ENCODE data around the gene GNAZ.

DNA sequence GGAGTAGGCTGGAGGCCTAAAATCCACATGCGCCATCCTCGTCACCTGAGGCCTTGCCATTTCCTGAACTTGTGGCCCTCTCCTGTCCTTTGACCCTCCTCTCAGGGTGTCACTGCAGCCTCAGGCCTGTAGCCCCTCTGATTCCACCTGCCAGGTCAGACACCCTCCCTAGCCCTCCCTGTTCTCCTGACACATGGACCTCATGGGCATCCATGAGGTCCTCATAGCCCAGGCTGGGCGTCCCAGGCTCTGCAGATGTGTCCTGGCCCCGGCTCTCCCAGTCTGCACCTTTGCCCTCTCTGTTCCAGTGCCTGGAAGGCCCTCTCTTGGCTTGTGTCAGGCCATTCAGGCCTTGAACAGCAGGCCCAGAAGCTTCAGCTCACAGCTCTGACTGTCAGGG is 90.7 kb downstream of the GNAZ start:
- TF ChIP-seq EZH2 (IDR thresholded peaks at IDR 0.05; ENCODE audit: insufficient read depth, low read length) = no peak
- TF ChIP-seq, protein P1, sequence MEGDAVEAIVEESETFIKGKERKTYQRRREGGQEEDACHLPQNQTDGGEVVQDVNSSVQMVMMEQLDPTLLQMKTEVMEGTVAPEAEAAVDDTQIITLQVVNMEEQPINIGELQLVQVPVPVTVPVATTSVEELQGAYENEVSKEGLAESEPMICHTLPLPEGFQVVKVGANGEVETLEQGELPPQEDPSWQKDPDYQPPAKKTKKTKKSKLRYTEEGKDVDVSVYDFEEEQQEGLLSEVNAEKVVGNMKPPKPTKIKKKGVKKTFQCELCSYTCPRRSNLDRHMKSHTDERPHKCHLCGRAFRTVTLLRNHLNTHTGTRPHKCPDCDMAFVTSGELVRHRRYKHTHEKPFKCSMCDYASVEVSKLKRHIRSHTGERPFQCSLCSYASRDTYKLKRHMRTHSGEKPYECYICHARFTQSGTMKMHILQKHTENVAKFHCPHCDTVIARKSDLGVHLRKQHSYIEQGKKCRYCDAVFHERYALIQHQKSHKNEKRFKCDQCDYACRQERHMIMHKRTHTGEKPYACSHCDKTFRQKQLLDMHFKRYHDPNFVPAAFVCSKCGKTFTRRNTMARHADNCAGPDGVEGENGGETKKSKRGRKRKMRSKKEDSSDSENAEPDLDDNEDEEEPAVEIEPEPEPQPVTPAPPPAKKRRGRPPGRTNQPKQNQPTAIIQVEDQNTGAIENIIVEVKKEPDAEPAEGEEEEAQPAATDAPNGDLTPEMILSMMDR (IDR thresholded peaks at IDR 0.05; ENCODE audit: insufficient read depth, low read depth, low read length) = no peak

Data from astrocyte (in vitro differentiated cells and primary cell).